ENCODE measurements around the gene ACSL3. TPM values are rescaled to one million over a fixed set of nuclear protein-coding genes. Genes with fewer than 3 reads are reported as not detected.

The ACSL3 gene
- total RNA-seq, 1 donor from 2014 or later, result 66.9 TPM

DNA sequence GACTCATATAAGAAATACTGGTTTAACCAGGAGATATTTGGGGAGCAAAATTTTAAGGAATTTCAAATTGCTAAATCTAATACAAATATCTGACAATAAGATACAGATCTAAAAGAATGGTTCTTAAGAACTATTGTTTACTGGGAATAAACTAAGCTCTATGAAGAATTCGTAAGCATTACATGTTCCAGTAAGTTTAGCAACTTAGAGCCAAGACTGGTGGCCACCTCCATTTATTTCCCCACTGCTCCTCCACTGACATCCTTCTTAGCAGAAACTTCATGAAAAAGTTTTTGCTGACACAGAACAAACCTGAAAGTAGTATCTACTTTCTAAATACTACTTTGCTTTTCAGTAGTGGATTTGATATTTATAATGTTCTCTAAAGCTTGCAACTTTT lies 83.0 kb downstream of the ACSL3 start:
- no peak for DNase-seq (ENCODE audit: low spot score, unreplicated experiment)
- Mint-ChIP-seq H3K4me1 (ENCODE audit: low read depth) (no peaks in the 10 kb centered on the region), H3K9me3 (ENCODE audit: low read depth) (peaks cover 4% of the 10 kb centered on the region), H3K4me3 (ENCODE audit: low read depth) (no peak overlapping the region), H3K27me3 (no peaks in the 10 kb centered on the region), H3K36me3 (ENCODE audit: insufficient read depth) (peaks cover 7% of the 10 kb centered on the region), H3K27ac (no peak overlapping the region)
- TF ChIP-seq, protein P1, sequence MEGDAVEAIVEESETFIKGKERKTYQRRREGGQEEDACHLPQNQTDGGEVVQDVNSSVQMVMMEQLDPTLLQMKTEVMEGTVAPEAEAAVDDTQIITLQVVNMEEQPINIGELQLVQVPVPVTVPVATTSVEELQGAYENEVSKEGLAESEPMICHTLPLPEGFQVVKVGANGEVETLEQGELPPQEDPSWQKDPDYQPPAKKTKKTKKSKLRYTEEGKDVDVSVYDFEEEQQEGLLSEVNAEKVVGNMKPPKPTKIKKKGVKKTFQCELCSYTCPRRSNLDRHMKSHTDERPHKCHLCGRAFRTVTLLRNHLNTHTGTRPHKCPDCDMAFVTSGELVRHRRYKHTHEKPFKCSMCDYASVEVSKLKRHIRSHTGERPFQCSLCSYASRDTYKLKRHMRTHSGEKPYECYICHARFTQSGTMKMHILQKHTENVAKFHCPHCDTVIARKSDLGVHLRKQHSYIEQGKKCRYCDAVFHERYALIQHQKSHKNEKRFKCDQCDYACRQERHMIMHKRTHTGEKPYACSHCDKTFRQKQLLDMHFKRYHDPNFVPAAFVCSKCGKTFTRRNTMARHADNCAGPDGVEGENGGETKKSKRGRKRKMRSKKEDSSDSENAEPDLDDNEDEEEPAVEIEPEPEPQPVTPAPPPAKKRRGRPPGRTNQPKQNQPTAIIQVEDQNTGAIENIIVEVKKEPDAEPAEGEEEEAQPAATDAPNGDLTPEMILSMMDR (IDR thresholded peaks at IDR 0.05; ENCODE audit: unreplicated experiment), result no peak

DNA sequence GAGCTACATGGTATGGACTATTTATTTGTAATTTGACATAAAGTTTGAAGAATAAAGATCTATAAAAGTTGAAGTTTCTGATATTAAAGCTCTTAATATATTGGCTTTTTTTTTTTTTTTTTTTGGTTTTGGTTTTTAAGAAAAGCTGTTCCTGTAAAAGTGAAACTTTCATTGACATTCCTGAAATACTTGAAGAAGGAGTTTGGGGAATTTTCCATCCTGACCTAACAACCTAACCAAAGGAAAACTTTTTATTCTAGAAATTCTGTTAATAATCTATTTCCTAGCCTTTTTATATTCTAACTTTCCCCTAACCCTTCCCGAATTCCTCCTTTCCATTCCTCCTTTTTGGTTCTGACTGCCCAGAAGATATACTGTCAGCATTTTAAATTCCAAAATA lies 83.7 kb downstream of the ACSL3 start:
- Mint-ChIP-seq H3K9me3 (ENCODE audit: low read depth) (no peaks in the 10 kb centered on the region), H3K36me3 (ENCODE audit: insufficient read depth) (peaks cover 2% of the 10 kb centered on the region), H3K4me1 (ENCODE audit: low read depth) (no peaks in the 10 kb centered on the region), H3K4me3 (ENCODE audit: low read depth) (no peak overlapping the region), H3K27me3 (no peaks in the 10 kb centered on the region), H3K27ac (no peak overlapping the region)
- TF ChIP-seq, protein P1 (IDR thresholded peaks at IDR 0.05; ENCODE audit: unreplicated experiment), result no peak
- no peak for DNase-seq (ENCODE audit: low spot score, unreplicated experiment)

DNA sequence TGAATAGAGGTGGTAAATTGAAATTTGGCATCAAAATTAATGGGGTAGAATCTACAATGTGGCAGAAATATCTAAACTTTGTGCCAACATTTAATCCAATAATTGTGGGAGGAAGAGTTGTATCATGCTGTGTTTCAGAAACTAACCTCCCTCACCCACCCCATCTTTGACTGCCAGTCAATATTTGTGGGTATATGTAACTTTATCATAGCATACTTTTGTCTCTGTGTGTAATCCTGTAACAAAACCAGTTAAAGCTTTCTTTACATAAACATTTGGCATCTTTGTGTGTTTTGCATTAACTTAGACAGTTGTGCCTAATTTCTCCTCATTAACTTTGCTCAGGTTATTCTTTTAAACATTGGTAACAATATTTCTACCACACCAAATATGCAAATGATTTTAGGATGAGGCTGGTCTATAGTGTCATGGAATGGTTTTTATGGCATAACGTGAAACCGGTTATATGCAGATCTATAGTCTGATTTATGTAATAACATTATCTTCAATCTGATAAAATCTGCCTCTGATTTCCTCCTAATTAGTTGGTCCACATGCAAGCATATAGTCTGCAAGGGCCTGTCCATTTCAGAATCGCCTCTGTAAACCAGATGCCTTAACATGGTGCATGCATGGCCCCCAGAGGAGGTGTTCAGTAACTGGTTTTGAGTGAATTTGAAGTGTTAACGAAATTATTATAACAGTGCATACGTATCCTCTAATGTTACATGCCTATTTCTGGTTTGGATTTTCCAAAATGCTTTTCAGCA lies 84.3 kb downstream of the ACSL3 start:
- peaks cover 2% of the 10 kb centered on the region for H3K36me3 Mint-ChIP-seq (ENCODE audit: insufficient read depth)
- TF ChIP-seq, protein P1 (IDR thresholded peaks at IDR 0.05; ENCODE audit: unreplicated experiment), result no peak
- H3K4me3 Mint-ChIP-seq (ENCODE audit: low read depth), result no peak overlapping the region
- no peaks in the 10 kb centered on the region for H3K4me1 Mint-ChIP-seq (ENCODE audit: low read depth)
- no peak for DNase-seq (ENCODE audit: low spot score, unreplicated experiment)
- H3K27me3 Mint-ChIP-seq, result no peaks in the 10 kb centered on the region
- H3K9me3 Mint-ChIP-seq (ENCODE audit: low read depth), result no peaks in the 10 kb centered on the region
- no peak overlapping the region for H3K27ac Mint-ChIP-seq

DNA sequence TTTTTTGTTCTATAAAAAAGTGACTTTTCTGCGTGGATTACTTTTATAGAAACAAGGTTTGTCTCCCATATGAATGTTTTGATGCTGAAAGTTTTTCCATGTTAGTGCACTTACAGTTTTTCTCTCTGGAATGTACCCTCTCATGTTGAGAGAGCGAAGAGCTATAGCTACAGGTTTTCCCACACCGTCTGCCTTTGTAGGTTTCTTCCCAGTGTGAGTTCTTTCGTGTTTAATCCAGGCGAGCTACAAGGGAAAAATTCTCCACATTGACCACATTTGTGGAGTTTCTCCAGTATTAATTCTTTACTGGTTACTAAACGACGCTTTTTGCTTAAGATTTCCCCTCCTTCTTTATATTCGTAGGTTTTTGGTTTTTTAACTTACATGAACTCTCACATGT lies 85.1 kb downstream of the ACSL3 start:
- no peaks in the 10 kb centered on the region for H3K27me3 Mint-ChIP-seq
- no peak for DNase-seq (ENCODE audit: low spot score, unreplicated experiment)
- TF ChIP-seq, protein P1 (IDR thresholded peaks at IDR 0.05; ENCODE audit: unreplicated experiment), result no peak
- peaks cover 2% of the 10 kb centered on the region for H3K36me3 Mint-ChIP-seq (ENCODE audit: insufficient read depth)
- no peaks in the 10 kb centered on the region for H3K9me3 Mint-ChIP-seq (ENCODE audit: low read depth)
- H3K4me1 Mint-ChIP-seq (ENCODE audit: low read depth), result no peaks in the 10 kb centered on the region
- no peak overlapping the region for H3K4me3 Mint-ChIP-seq (ENCODE audit: low read depth)
- no peak overlapping the region for H3K27ac Mint-ChIP-seq

DNA sequence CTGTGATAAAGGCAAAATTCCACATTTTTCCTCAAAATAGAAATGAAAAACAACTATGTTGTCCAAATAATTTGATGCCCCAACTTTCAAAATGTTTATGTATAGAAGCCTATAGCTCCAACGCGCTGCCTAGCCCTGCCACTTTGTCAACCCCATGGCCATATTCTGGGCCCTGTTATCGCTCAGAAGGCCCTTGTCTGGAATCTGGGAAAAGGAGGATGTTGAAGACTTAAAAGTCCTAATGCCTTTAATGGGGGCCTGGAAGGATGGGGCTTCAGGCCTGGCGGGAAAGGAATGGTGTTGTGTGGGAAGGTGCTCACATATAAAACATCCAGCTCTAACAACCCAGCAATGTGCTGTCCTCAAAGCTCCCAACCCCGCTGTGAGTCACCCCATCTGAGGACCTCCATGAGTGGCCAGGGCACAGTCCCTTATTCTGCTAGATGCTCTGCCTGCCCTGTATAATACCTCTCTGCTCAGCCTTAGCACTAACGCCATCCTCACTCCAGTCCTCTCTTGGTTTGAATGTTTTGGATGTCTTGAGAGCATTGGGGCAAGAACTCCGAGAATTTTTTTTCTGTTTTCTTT lies 86.0 kb downstream of the ACSL3 start:
- no peaks in the 10 kb centered on the region for H3K4me1 Mint-ChIP-seq (ENCODE audit: low read depth)
- DNase-seq (ENCODE audit: low spot score, unreplicated experiment), result no peak
- no peak overlapping the region for H3K4me3 Mint-ChIP-seq (ENCODE audit: low read depth)
- no peaks in the 10 kb centered on the region for H3K27me3 Mint-ChIP-seq
- H3K27ac Mint-ChIP-seq, result no peak overlapping the region
- no peaks in the 10 kb centered on the region for H3K9me3 Mint-ChIP-seq (ENCODE audit: low read depth)
- TF ChIP-seq, protein P1 (IDR thresholded peaks at IDR 0.05; ENCODE audit: unreplicated experiment), result no peak
- H3K36me3 Mint-ChIP-seq (ENCODE audit: insufficient read depth), result no peaks in the 10 kb centered on the region

Measured in progenitor cell of endocrine pancreas (in vitro differentiated cells).